IPS-15b (cell line): ENCODE results near the gene KCTD6.

Source experiments
- H3K27me3 ChIP-seq: one replicate; pipeline ENCODE4 v1.6.1; 2013; ENCODE audit warnings: low read length; ENCODE audit not compliant: control insufficient read depth, insufficient read depth
- H3K36me3 ChIP-seq: one replicate; pipeline ENCODE4 v1.6.1; 2013; ENCODE audit warnings: low read length; ENCODE audit not compliant: control insufficient read depth, insufficient read depth
- H3K4me1 ChIP-seq: one replicate; pipeline ENCODE4 v1.6.1; 2013; ENCODE audit warnings: mild to moderate bottlenecking, low read length; ENCODE audit not compliant: control insufficient read depth, insufficient read depth
- H3K4me3 ChIP-seq: one replicate; pipeline ENCODE4 v1.5.1; 2013; ENCODE audit warnings: low read depth, low read length
- H3K9ac ChIP-seq: one replicate; pipeline ENCODE4 v1.6.1; 2013; ENCODE audit warnings: low read depth, mild to moderate bottlenecking, low read length
- H3K9me3 ChIP-seq: one replicate; pipeline ENCODE4 v1.6.1; 2013; ENCODE audit warnings: mild to moderate bottlenecking, low read length; ENCODE audit not compliant: control insufficient read depth, insufficient read depth

Gene KCTD6

DNA sequence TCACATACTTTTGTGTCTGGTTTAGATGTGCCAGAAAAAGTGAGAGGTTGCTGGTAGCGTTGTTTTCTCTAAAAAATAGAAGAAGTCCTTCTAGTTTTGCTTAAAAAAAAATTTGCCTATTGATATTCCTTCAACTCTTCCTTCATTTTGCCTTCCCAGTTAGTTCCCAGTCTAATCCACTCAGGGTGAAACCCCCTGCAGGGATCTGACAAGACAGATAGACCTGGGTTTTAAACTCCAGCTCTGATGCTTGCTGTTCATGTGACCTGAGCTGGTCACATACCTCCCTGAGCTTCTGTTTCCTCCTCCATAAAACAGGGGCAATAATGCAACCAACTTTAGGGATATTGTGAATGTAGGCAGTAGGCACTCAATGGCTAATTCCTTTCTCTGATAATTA, 18.6 kb upstream of the KCTD6 start:
- Histone ChIP-seq H3K9ac (no peak overlapping the region), H3K9me3 (no peaks in the 10 kb centered on the region), H3K36me3 (no peaks in the 10 kb centered on the region), H3K4me1 (peaks cover 10% of the 10 kb centered on the region), H3K27me3 (no peaks in the 10 kb centered on the region), H3K4me3 (no peak overlapping the region)

DNA sequence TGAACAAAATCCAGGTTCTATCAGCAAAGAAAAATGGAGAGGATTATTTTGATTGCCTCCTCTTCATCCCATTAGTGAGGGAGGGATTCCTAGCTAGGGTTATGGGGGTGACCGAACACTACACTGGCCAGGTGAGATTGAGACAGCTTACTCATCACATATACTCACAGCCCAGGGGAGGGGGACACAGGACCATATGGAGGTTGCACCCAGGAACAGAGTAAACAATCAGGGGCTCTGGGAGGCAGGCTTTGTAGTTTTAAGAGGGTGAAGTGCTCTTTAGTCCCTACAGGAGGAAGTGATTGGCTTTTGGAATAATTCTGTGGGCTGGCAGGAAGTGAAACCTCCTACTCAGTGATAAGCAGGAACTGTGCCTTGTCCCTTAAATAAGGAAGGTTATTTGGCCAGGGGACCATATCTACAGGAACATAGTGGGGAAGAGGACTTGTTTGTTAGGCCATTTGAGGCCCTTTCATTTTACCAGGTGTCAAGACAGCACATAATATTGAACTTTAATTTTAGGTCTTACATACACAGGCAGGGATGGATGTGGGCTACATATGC, 17.5 kb upstream of the KCTD6 start:
- Histone ChIP-seq H3K9me3 (no peaks in the 10 kb centered on the region), H3K4me1 (peaks cover 10% of the 10 kb centered on the region), H3K9ac (no peak overlapping the region), H3K27me3 (no peaks in the 10 kb centered on the region), H3K36me3 (no peaks in the 10 kb centered on the region), H3K4me3 (no peak overlapping the region)

DNA sequence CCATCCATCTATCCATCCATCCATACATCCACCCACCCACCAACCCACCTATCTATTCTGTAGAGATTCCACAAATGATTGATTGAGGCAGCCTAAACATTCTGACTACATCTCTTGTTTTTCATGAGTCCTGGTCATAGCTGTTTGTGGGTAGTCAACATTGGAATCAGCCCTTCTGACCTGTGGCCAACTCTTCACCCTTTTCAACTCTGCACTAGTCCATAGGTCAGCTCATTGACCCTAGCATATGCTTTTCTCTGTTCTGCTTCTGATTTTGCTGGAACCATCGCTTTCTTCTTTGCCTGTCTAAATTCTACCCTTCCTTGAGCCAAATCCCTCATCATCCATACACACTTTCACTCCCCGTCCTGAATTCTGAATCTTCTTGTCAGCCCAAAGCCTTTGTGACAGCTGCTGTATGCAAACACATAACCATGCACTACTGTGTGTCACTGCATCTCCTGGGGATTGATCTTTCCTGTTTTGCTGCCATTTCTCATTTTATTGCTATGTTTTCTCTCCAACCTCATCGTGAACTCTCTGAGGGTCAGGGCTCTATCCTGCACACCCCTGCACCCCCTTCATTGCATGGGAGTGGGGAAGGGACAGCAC, 16.8 kb upstream of the KCTD6 start:
- Histone ChIP-seq H3K9ac (no peak overlapping the region), H3K36me3 (no peaks in the 10 kb centered on the region), H3K9me3 (no peaks in the 10 kb centered on the region), H3K4me1 (peaks cover 10% of the 10 kb centered on the region), H3K27me3 (no peaks in the 10 kb centered on the region), H3K4me3 (no peak overlapping the region)

DNA sequence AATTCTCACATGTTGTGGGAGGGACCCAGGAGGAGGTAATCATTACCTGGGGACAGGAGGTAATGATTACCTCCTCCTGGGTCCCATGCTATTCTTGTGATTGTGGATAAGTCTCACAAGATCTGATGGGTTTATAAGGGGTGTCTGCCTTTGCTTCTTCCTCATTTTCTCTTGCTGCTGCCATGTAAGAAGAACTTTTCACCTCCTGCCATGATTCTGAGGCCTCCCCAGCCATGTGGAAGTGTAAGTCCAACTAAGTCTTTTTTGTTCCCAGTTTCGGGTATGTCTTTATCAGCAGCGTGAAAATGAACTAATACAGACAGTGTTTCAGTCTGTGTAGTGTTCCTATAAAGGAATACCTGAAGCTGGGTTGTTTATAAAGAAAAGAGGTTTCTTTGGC, 13.1 kb upstream of the KCTD6 start:
- H3K4me1 ChIP-seq, result no peaks in the 10 kb centered on the region
- H3K4me3 ChIP-seq, result no peak overlapping the region
- no peaks in the 10 kb centered on the region for H3K27me3 ChIP-seq
- H3K9ac ChIP-seq, result no peak overlapping the region
- H3K9me3 ChIP-seq, result no peaks in the 10 kb centered on the region
- H3K36me3 ChIP-seq, result no peaks in the 10 kb centered on the region

DNA sequence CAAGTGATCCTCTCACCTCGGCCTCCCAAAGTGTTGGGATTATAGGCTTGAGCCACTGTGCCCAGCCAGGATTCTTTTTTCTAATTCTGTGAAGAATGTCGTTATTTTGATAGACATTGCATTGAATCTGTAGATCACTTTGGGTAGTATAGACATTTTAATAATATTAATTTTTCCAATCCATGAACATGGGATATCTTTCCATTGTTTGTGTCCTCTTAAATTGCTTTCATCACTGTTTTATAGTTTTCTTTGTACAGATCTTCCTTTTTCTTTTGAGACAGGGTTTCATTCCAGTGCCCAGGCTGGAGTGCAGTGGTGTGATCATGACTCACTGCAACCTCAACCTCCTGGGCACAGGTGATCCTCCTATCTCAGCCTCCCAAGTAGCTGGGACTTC, 11.6 kb upstream of the KCTD6 start:
- Histone ChIP-seq H3K9ac (no peak overlapping the region), H3K36me3 (no peaks in the 10 kb centered on the region), H3K4me1 (no peaks in the 10 kb centered on the region), H3K9me3 (no peaks in the 10 kb centered on the region), H3K4me3 (no peak overlapping the region), H3K27me3 (no peaks in the 10 kb centered on the region)

DNA sequence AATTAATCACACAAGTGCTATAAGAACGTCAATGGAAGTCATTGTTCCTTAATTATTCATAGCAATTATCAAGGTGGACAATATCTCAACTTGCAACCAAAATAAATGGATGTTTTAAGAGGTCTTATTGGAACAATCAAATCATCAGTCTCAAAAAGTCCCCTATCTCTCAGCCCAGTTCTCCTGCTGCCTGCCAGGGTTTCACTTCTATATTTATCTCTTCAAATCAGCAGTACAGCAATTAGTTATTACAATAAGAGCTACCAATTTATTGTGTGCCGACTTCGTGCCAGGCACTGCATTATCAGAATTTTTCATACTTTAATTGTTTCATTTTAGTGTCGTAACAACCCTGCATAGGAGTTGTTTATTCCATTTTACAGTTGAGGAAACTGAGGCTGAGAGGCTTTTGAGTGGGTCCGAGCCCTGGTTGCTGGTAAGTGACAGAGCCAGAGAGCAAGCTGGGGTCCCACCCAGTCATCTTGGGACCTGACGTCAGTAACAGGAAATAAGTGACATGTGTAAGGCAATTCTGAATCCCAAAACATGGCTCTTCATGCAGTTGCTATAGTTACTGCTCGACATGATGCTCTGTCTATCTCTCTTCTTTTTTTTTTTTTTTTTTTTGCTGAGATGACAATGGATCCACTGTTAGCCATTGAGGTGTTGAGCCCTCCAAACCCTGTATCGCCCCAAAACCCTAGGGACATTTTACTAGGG, 8.8 kb upstream of the KCTD6 start:
- Histone ChIP-seq H3K9me3 (no peaks in the 10 kb centered on the region), H3K4me1 (no peaks in the 10 kb centered on the region), H3K4me3 (no peak overlapping the region), H3K9ac (no peak overlapping the region), H3K27me3 (peaks cover 13% of the 10 kb centered on the region), H3K36me3 (no peaks in the 10 kb centered on the region)

DNA sequence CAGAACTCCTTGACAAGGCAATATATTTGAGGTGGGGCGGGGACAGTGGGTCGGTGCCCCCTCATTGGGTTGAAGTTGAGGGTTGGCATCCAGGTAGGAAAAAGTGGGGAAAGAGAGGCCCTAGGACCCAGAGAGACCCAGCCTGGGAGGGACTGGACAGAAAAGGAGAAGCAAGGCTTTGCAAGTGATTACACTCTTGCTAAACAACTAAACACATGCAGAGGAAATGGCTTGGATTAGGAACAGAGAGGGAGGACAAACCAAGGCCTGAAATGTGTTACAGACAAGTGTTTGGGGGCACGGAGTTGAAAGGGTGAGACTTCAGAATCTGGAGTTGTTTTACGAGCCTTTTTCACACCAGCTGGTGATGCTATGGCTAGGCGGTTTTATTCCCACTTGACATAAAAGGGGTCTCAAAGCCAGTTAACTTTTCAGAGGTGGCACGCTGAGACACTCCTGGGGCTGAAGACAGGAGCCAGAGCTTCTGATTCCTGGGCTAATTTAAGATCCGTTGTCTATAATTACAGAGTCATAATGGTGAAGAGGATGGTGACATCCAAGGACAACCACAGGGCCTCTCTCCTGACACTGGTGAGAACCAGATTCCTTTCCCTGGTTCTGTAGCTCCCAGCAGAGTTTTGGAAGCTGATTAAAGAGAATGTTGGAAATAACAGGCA, 7.7 kb upstream of the KCTD6 start:
- Histone ChIP-seq H3K36me3 (no peaks in the 10 kb centered on the region), H3K9ac (no peak overlapping the region), H3K4me3 (no peak overlapping the region), H3K4me1 (no peaks in the 10 kb centered on the region), H3K27me3 (peaks cover 13% of the 10 kb centered on the region), H3K9me3 (no peaks in the 10 kb centered on the region)

DNA sequence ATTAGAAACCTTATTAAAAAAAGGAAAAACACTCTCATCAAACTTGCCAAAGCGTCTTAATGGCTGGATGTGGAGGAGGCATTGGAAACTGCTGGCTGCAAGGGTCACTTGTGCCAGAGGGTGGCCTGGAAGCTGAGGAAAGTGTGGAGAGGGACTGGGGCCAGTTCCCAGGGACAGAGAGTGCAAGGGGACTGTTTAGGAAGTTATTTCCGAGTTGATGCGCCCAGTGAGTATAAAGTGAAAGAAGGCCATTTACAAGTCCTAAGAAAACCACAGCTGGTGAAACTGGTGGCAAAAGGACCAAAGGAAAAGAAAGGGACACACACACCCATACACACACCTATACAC, 7.2 kb upstream of the KCTD6 start:
- no peaks in the 10 kb centered on the region for H3K4me1 ChIP-seq
- peaks cover 13% of the 10 kb centered on the region for H3K27me3 ChIP-seq
- H3K4me3 ChIP-seq, result no peak overlapping the region
- no peaks in the 10 kb centered on the region for H3K9me3 ChIP-seq
- no peaks in the 10 kb centered on the region for H3K36me3 ChIP-seq
- H3K9ac ChIP-seq, result no peak overlapping the region

DNA sequence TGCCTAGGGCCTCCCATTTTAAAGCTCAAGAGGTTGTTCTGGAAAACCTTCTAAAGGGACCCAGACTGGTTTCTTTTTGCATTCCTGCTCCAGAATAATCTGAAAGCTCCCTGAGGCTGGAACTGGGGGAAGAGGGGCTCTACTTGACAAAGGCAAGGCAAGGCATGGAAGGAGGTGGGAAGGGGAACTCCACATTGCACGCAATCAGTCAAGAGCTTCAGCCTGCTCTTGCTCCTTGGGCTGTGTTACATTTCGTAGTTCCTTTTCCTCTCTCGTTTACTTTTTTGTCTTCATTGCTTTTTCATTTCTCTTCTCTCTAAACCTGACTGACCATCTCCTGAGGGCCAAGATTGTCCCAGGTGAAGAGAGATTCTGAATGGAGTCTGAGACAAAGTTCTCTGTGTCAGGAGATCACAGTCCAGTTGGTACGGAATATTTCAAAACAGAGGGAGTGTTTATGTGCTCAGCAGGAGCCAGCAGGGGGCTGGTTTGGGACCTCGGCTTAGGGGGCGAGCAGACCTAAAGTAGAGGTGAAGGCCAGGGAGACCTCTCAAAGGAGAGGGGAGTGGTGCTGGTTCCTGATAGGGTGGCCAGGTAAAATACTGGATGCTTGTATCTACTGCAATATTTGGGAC, 6.0 kb upstream of the KCTD6 start:
- H3K9me3 ChIP-seq, result no peaks in the 10 kb centered on the region
- H3K36me3 ChIP-seq, result no peaks in the 10 kb centered on the region
- peaks cover under 1% of the 10 kb centered on the region for H3K4me1 ChIP-seq
- peaks cover 13% of the 10 kb centered on the region for H3K27me3 ChIP-seq
- no peak overlapping the region for H3K9ac ChIP-seq
- no peak overlapping the region for H3K4me3 ChIP-seq

DNA sequence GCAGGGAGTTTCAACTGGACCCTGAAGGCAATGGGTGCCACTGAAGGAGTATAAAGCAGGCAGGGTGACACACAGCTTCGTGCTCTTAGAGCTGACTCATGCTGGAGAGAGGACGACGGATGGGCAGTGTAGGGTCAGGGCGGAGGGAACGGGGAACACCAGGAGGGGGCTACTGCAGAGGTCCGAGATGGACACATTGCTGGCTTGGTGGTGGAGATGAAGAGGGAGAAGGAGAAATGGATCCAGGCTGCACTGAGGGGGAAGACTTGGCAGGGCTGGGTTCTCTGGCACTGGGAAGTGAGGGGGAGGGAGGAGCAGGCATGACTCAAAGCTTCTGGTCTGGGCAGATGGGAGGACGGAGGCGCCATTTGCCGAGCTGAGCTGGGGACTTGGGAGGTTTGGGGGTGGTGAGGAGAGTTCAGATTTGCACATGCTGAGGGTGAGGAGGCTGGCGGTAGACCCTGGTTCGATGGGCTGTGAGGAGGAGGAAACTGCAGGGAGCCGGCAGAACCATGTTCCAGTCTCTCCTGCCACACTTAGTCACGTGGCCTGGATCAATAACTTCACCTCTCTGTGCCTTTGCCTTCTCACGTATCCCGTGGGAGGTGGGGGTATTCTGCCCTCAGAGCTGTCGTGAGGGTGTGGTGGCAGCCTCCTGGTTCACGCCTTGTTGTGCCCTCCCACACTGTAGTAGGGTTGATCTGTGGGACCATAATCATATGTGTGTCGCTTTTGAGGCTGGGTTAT, 4.6 kb upstream of the KCTD6 start:
- no peak overlapping the region for H3K9ac ChIP-seq
- H3K4me1 ChIP-seq, result peaks cover 2% of the 10 kb centered on the region
- H3K36me3 ChIP-seq, result no peaks in the 10 kb centered on the region
- H3K9me3 ChIP-seq, result no peaks in the 10 kb centered on the region
- no peak overlapping the region for H3K4me3 ChIP-seq
- H3K27me3 ChIP-seq, result peaks cover 13% of the 10 kb centered on the region

DNA sequence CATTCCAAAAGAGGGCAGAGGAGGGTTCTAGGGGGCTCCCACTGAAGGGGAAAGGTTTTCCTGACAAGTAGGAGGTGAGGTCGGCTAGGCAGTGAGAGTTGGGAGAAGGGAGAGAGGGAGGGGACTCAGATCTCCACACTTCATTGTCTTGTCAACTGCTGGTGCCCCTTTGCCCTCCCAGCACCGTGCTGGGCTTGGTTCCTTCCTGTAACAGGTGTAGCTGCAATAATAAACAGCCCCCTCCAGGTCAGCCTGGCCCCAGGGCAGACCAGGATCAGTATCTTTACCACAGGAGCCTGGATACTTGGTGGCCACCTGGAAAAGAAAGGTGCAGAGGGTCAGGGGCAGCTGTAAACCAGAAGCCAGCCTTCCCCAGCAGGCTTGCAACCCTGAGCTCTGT, 2.9 kb upstream of the KCTD6 start:
- H3K27me3 ChIP-seq, result peaks cover 13% of the 10 kb centered on the region
- no peak overlapping the region for H3K4me3 ChIP-seq
- no peaks in the 10 kb centered on the region for H3K36me3 ChIP-seq
- H3K9ac ChIP-seq, result no peak overlapping the region
- H3K4me1 ChIP-seq, result peaks cover 14% of the 10 kb centered on the region
- H3K9me3 ChIP-seq, result no peaks in the 10 kb centered on the region
